DND-41 (cell line): ENCODE measurements around the gene TUBB8.
"Not testable (repeated sequence)": the region's sequence is repeated elsewhere in the genome, so short reads cannot be mapped to it uniquely, and the experiment has no call there.

Source experiments
- CTCF ChIP-seq: IDR thresholded peaks from 2 replicates; pipeline ENCODE4 v1.5.1; 2012; ENCODE audit warnings: borderline replicate concordance, low read length, moderate library complexity, mild to moderate bottlenecking; ENCODE audit not compliant: poor library complexity, severe bottlenecking; ENCODE audit errors: extremely low read depth
- EZH2 ChIP-seq: IDR thresholded peaks from 3 replicates; pipeline ENCODE4 v1.6.1; 2012; ENCODE audit warnings: borderline replicate concordance, low read depth, mild to moderate bottlenecking, moderate library complexity, low read length, inconsistent platforms; ENCODE audit not compliant: severe bottlenecking

- TF ChIP-seq CTCF, EZH2: not testable (repeated sequence)
Observed at GRCh38 chr10:68156-68555, 19.1 kb upstream of the TUBB8 start.
